Sigmoid colon (tissue), 4 donors: Measurements from ENCODE around the gene TMEM106C.

Source experiments
- EP300 ChIP-seq, 4 donors: sonication (generic); formaldehyde crosslinking; IDR thresholded peaks; one replicate each; pipeline ENCODE4 v1.6.1; 2017; ENCODE audit warnings: antibody characterized with exemption in 4 of 4
- POLR2A ChIP-seq, 2 donors: fragments of 450-650 bp; IDR thresholded peaks; one replicate each; pipeline ENCODE4 v1.6.1; 2016; ENCODE audit warnings: antibody characterized with exemption in 2 of 2, mild to moderate bottlenecking in 2 of 2, moderate library complexity in 2 of 2
- POLR2AphosphoS5 ChIP-seq, 4 donors: sonication (generic); formaldehyde crosslinking; IDR thresholded peaks; one replicate each; pipeline ENCODE4 v1.6.1; 2017; ENCODE audit warnings: antibody characterized with exemption in 4 of 4
- TF ChIP-seq, protein P1 (sequence below), 4 experiments: fragments of 450-650 bp in 3 of 4; fragments of 200-600 bp in 1 of 4; IDR thresholded peaks; one replicate each; pipeline ENCODE4 v1.5.1; 2016 to 2019; ENCODE audit warnings: antibody characterized with exemption in 4 of 4, mild to moderate bottlenecking in 3 of 4, moderate library complexity in 2 of 4

DNA sequence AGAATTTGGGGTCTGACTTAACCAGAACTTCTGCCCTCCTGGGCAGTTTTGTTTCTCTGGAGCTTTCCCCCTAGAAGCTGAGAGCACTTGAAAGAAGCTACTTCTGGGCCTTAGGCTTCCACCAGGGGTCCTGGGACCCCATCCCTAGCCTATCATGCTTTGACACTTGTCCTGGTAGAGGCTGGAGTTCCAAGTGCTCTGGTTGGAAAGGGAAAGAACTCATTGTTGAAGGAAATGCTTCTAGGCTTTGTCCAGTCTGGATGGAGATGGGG, 42.3 kb downstream of the TMEM106C start:
- TF ChIP-seq, protein P1, sequence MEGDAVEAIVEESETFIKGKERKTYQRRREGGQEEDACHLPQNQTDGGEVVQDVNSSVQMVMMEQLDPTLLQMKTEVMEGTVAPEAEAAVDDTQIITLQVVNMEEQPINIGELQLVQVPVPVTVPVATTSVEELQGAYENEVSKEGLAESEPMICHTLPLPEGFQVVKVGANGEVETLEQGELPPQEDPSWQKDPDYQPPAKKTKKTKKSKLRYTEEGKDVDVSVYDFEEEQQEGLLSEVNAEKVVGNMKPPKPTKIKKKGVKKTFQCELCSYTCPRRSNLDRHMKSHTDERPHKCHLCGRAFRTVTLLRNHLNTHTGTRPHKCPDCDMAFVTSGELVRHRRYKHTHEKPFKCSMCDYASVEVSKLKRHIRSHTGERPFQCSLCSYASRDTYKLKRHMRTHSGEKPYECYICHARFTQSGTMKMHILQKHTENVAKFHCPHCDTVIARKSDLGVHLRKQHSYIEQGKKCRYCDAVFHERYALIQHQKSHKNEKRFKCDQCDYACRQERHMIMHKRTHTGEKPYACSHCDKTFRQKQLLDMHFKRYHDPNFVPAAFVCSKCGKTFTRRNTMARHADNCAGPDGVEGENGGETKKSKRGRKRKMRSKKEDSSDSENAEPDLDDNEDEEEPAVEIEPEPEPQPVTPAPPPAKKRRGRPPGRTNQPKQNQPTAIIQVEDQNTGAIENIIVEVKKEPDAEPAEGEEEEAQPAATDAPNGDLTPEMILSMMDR (IDR thresholded peaks at IDR 0.05) = no peak
- no peak for TF ChIP-seq POLR2AphosphoS5 (IDR thresholded peaks at IDR 0.05)
- TF ChIP-seq EP300 (IDR thresholded peaks at IDR 0.05) = no peak
- no peak for TF ChIP-seq POLR2A (IDR thresholded peaks at IDR 0.05)
